ENCODE data around the gene LRRIQ4. TPM values are rescaled to one million over a fixed set of nuclear protein-coding genes. Genes with fewer than 3 reads are reported as not detected.
A peak's percentile ranks its signal among the peaks of the same experiment; 100 is the strongest.

Gene LRRIQ4
- total RNA-seq, 1 donor = under 0.01 TPM

DNA sequence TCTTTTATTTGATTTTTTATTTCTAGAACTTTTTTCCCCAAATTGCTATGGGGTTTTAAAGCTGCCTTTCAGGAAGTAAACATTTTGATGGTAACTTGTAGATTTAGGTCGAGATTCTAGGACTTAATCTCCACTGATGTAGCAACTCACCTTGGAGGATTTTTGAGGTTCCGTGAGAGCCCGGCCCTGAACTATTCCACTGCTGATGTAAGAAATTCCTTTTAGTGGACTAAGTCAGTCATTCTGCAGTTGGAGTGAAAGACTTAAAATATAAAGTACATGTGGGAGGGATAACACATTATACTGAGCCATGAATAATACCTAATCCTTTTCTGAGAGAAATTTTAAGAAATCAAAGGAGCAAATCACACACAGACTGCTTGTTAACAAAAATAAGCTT lies 12.6 kb downstream of the LRRIQ4 start:
- H3K4me2 ChIP-seq (ENCODE audit: insufficient read depth, low read length) = no peak overlapping the region
- no peak for DNase-seq (ENCODE audit: insufficient read length, low spot score, missing footprints)
- H2AFZ ChIP-seq (ENCODE audit: low read length) = no peak overlapping the region
- H3K4me1 ChIP-seq (ENCODE audit: insufficient read depth, low read length) = no peaks in the 10 kb centered on the region
- no peaks in the 10 kb centered on the region for H3K36me3 ChIP-seq (ENCODE audit: insufficient read depth, low read length)
- no peaks in the 10 kb centered on the region for H3K79me2 ChIP-seq (ENCODE audit: insufficient read depth, low read length)
- H3K4me3 ChIP-seq (ENCODE audit: insufficient read depth, low read length) = no peak overlapping the region
- TF ChIP-seq, protein P1, sequence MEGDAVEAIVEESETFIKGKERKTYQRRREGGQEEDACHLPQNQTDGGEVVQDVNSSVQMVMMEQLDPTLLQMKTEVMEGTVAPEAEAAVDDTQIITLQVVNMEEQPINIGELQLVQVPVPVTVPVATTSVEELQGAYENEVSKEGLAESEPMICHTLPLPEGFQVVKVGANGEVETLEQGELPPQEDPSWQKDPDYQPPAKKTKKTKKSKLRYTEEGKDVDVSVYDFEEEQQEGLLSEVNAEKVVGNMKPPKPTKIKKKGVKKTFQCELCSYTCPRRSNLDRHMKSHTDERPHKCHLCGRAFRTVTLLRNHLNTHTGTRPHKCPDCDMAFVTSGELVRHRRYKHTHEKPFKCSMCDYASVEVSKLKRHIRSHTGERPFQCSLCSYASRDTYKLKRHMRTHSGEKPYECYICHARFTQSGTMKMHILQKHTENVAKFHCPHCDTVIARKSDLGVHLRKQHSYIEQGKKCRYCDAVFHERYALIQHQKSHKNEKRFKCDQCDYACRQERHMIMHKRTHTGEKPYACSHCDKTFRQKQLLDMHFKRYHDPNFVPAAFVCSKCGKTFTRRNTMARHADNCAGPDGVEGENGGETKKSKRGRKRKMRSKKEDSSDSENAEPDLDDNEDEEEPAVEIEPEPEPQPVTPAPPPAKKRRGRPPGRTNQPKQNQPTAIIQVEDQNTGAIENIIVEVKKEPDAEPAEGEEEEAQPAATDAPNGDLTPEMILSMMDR (IDR thresholded peaks at IDR 0.05; ENCODE audit: extremely low read depth, low read depth, low read length) = no peak
- H3K27me3 ChIP-seq (ENCODE audit: insufficient read depth, low read length) = no peaks in the 10 kb centered on the region
- H3K9me3 ChIP-seq (ENCODE audit: low read depth, low read length) = no peaks in the 10 kb centered on the region
- no peak overlapping the region for H3K27ac ChIP-seq (ENCODE audit: low read depth, low read length)
- H4K20me1 ChIP-seq (ENCODE audit: insufficient read depth, low read length) = no peaks in the 10 kb centered on the region

DNA sequence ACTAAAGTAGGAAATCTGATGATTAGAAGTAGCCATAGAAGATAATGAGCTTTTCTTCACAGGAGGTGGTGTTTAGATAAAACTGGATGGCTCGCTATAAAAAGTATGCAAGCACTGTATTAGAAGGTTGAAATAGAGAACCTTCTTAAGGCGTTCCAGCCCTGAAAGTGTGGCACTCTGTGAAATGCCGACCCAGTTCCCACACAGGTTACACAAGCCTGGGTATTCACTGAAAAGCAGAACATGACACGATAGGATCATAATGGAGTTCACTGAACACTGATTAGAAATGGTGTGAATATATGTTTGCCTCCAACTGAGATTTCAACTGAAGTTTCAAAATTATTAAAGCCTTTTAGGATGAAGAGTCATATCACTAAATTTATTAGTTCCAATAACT lies 15.0 kb downstream of the LRRIQ4 start:
- TF ChIP-seq, protein P1 (IDR thresholded peaks at IDR 0.05; ENCODE audit: extremely low read depth, low read depth, low read length) = no peak
- H3K9me3 ChIP-seq (ENCODE audit: low read depth, low read length) = no peaks in the 10 kb centered on the region
- DNase-seq (ENCODE audit: insufficient read length, low spot score, missing footprints) = no peak
- H3K4me3 ChIP-seq (ENCODE audit: insufficient read depth, low read length) = no peak overlapping the region
- H2AFZ ChIP-seq (ENCODE audit: low read length) = no peak overlapping the region
- H3K4me1 ChIP-seq (ENCODE audit: insufficient read depth, low read length) = no peaks in the 10 kb centered on the region
- no peaks in the 10 kb centered on the region for H4K20me1 ChIP-seq (ENCODE audit: insufficient read depth, low read length)
- H3K4me2 ChIP-seq (ENCODE audit: insufficient read depth, low read length) = no peak overlapping the region
- H3K79me2 ChIP-seq (ENCODE audit: insufficient read depth, low read length) = no peaks in the 10 kb centered on the region
- H3K27ac ChIP-seq (ENCODE audit: low read depth, low read length) = no peak overlapping the region
- no peaks in the 10 kb centered on the region for H3K36me3 ChIP-seq (ENCODE audit: insufficient read depth, low read length)
- no peaks in the 10 kb centered on the region for H3K27me3 ChIP-seq (ENCODE audit: insufficient read depth, low read length)

DNA sequence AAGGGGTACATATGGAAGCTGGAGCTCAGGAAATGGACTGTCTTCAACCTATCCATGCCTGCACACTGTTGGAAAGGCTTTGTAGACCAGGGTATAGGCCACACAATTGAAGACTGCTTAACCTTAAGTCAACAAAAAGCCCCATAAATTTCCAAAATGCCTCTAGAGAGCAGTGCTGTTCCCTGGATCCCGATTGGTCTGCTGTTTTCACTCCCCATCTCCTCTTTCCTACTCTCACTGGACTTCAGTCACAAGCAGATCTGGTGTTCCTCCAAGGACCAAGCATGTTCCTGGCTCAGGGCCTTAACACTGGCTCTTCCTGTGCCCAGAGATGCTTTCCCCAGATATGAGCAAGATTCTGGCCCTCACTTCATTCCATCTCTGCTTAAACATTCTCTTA lies 22.9 kb downstream of the LRRIQ4 start:
- H3K9me3 ChIP-seq (ENCODE audit: low read depth, low read length) = no peaks in the 10 kb centered on the region
- H3K27me3 ChIP-seq (ENCODE audit: insufficient read depth, low read length) = no peaks in the 10 kb centered on the region
- H3K4me3 ChIP-seq (ENCODE audit: insufficient read depth, low read length) = no peak overlapping the region
- H4K20me1 ChIP-seq (ENCODE audit: insufficient read depth, low read length) = no peaks in the 10 kb centered on the region
- TF ChIP-seq, protein P1 (IDR thresholded peaks at IDR 0.05; ENCODE audit: extremely low read depth, low read depth, low read length) = no peak
- no peak for DNase-seq (ENCODE audit: insufficient read length, low spot score, missing footprints)
- H3K79me2 ChIP-seq (ENCODE audit: insufficient read depth, low read length) = no peaks in the 10 kb centered on the region
- no peak overlapping the region for H3K4me2 ChIP-seq (ENCODE audit: insufficient read depth, low read length)
- H3K27ac ChIP-seq (ENCODE audit: low read depth, low read length) = no peak overlapping the region
- H3K4me1 ChIP-seq (ENCODE audit: insufficient read depth, low read length) = peaks cover 5% of the 10 kb centered on the region
- no peaks in the 10 kb centered on the region for H3K36me3 ChIP-seq (ENCODE audit: insufficient read depth, low read length)
- peak overlapping the region; percentile 34 for H2AFZ ChIP-seq (ENCODE audit: low read length)

DNA sequence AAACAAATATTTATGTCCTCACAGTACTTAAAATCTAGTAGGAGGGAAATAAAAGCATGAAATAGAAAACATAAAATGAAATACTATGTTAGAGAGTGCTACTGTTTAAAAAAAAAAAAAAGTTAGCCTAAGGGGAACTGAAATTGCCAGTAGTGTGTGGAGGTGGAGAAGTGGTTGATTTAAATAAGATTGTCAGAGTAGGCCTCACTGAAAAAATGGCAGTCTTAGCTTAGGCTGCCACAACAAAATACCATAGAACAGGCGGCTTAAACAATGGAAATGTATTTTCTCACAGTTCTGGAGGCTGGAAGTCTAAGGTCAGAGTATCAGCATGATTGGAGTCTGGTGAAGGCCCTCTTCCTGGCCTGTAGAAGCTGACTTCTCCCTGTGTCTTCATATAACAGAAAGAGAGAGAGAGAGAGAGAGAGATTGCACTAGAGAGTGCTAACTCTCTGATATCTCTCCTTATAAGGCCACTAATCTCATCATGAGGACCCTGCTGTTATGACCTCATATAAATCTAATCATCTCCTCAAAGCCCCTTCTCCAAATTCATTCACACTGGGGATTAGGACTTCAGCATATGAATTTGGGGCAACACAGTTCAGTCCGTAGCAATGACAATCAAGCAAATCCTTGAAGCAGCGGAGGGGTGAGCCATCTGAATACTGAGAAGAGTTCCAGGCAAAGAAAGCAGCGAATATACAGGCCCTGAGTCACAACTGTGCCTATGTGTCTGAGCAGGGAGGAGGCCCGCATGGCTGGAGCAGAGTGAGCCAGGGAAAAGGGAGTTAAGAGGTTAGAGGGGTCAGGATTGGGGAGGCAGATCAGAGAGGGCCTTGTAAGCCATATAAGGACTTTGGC lies 23.6 kb downstream of the LRRIQ4 start:
- Histone ChIP-seq H2AFZ (ENCODE audit: low read length) (peak overlapping the region; percentile 67), H4K20me1 (ENCODE audit: insufficient read depth, low read length) (no peaks in the 10 kb centered on the region), H3K36me3 (ENCODE audit: insufficient read depth, low read length) (no peaks in the 10 kb centered on the region), H3K27me3 (ENCODE audit: insufficient read depth, low read length) (no peaks in the 10 kb centered on the region), H3K4me2 (ENCODE audit: insufficient read depth, low read length) (no peak overlapping the region), H3K4me3 (ENCODE audit: insufficient read depth, low read length) (no peak overlapping the region), H3K4me1 (ENCODE audit: insufficient read depth, low read length) (peaks cover 5% of the 10 kb centered on the region), H3K27ac (ENCODE audit: low read depth, low read length) (no peak overlapping the region), H3K79me2 (ENCODE audit: insufficient read depth, low read length) (no peaks in the 10 kb centered on the region), H3K9me3 (ENCODE audit: low read depth, low read length) (no peaks in the 10 kb centered on the region)
- no peak for DNase-seq (ENCODE audit: insufficient read length, low spot score, missing footprints)
- TF ChIP-seq, protein P1 (IDR thresholded peaks at IDR 0.05; ENCODE audit: extremely low read depth, low read depth, low read length) = no peak
